K562 (cell line): ENCODE results near the gene HSF2. TPM values are rescaled to one million over a fixed set of nuclear protein-coding genes. Genes with fewer than 3 reads are reported as not detected.
A peak's percentile ranks its signal among the peaks of the same experiment; 100 is the strongest.

Experiments
- ATAC-seq: fragments of 200-7000 bp; cut with Tn5 transposase; 3 replicates; pipeline ENCODE4 v1.9.1; 2020; ENCODE audit warnings: moderate library complexity
- BruUV-seq: library from RNA; stranded (reverse); fragments of 400-500 nt; replicated peaks from 2 replicates; lab custom pipeline; 2021; lab: Mats Ljungman, UMichigan
- CTCF ChIA-PET: fragments of 300-600 bp; formaldehyde crosslinking; extraction: SDS; loops from one replicate; lab custom pipeline; 2021; ENCODE audit warnings: low intra/inter-chr PET ratio; lab: Yijun Ruan, JAX
- POLR2A ChIA-PET: fragments of 300-600, 350-650 bp; sonication (Branson Sonifier 250); formaldehyde crosslinking; extraction: SDS; loops from one replicate; lab custom pipeline; 2021; ENCODE audit warnings: antibody characterized with exemption, inconsistent platforms; lab: Yijun Ruan, JAX
- DNase-seq, 4 experiments: peaks; one replicate each; pipeline versions ENCODE4 v3.0.0 to v3.0.0-alpha.2; 2011 to 2018; ENCODE audit warnings: low spot score in 3 of 4, mixed read lengths in 3 of 4; ENCODE audit errors: extremely low read depth in 1 of 4
- FAIRE-seq: peaks from 2 replicates; lab custom pipeline; 2011; peaks lifted over from hg19 to GRCh38; lab: Jason Lieb, UNC
- H2AFZ ChIP-seq: 2 replicates; pipeline ENCODE4 v1.6.0; 2011; ENCODE audit warnings: low read depth, low read length, control low read depth, inconsistent platforms
- H3K27ac ChIP-seq: fragments of 200-600 bp; 3 replicates; pipeline ENCODE4 v1.8.0; 2011; ENCODE audit warnings: low read depth, mild to moderate bottlenecking, control low read depth, inconsistent platforms, low read length, moderate library complexity, mixed read lengths; ENCODE audit errors: extremely low read depth
- H3K27me3 ChIP-seq, 2 experiments: fragments of 300-600 bp in 1 of 2; 2 replicates in 1 of 2; 3 replicates in 1 of 2; pipeline versions ENCODE4 v1.6.0 to v1.8.0; 2011; ENCODE audit warnings: inconsistent platforms in 2 of 2, low read length in 2 of 2, mild to moderate bottlenecking in 1 of 2, mixed read lengths in 1 of 2, moderate library complexity in 1 of 2; ENCODE audit not compliant: control insufficient read depth in 2 of 2, insufficient read depth in 2 of 2
- H3K36me3 ChIP-seq: fragments of 300-600 bp; 3 replicates; pipeline ENCODE4 v1.8.0; 2011; ENCODE audit warnings: mild to moderate bottlenecking, low read length, inconsistent platforms; ENCODE audit not compliant: control insufficient read depth, insufficient read depth
- H3K4me1 ChIP-seq, 2 experiments: fragments of 200-600 bp in 1 of 2; replicated peaks in 1 of 2; 2 replicates in 1 of 2; 3 replicates in 1 of 2; pipeline versions ENCODE4 v1.5.1 to v1.8.0; 2011; ENCODE audit warnings: inconsistent platforms in 2 of 2, low read length in 2 of 2, mild to moderate bottlenecking in 1 of 2, mixed read lengths in 1 of 2, moderate library complexity in 1 of 2; ENCODE audit not compliant: control insufficient read depth in 2 of 2, insufficient read depth in 2 of 2
- H3K4me2 ChIP-seq: 2 replicates; pipeline ENCODE4 v1.6.1; 2011; ENCODE audit warnings: low read length, control low read depth, inconsistent platforms, mixed read lengths; ENCODE audit not compliant: insufficient read depth
- H3K4me3 ChIP-seq: fragments of 200-600 bp; sonication (generic), shearing (Covaris generic); 2 replicates; pipeline ENCODE4 v1.5.1; 2016; ENCODE audit warnings: control low read depth, inconsistent platforms
- H3K79me2 ChIP-seq: fragments of 200-600 bp; 3 replicates; pipeline ENCODE4 v1.8.0; 2011; ENCODE audit warnings: low read length, inconsistent platforms; ENCODE audit not compliant: control insufficient read depth, insufficient read depth
- H3K9ac ChIP-seq, 2 experiments: 2 replicates each; pipeline versions ENCODE4 v1.6.0 to v1.6.1; 2011; ENCODE audit warnings: low read depth in 2 of 2, low read length in 2 of 2, control low read depth in 1 of 2, inconsistent platforms in 1 of 2, mild to moderate bottlenecking in 1 of 2, mixed read lengths in 1 of 2; ENCODE audit not compliant: insufficient read depth in 1 of 2
- H3K9me1 ChIP-seq: one replicate; pipeline ENCODE4 v1.6.0; 2011; ENCODE audit warnings: inconsistent platforms, mild to moderate bottlenecking, low read length, moderate library complexity; ENCODE audit not compliant: control insufficient read depth, insufficient read depth
- H3K9me3 ChIP-seq: replicated peaks from 2 replicates; pipeline ENCODE4 v1.5.1; 2011; ENCODE audit warnings: low read depth, low read length, inconsistent platforms; ENCODE audit not compliant: control insufficient read depth, insufficient read depth
- H4K20me1 ChIP-seq: replicated peaks from 2 replicates; pipeline ENCODE4 v1.6.1; 2011; ENCODE audit warnings: low read length, inconsistent platforms, mixed read lengths; ENCODE audit not compliant: control insufficient read depth, insufficient read depth
- CBX1 ChIP-seq: sonication (generic); IDR thresholded peaks from 2 replicates; pipeline ENCODE4 v1.6.1; 2016; ENCODE audit warnings: antibody characterized with exemption, low read depth, mild to moderate bottlenecking
- CBX5 ChIP-seq: IDR thresholded peaks from 2 replicates; pipeline ENCODE4 v1.6.1; 2014; ENCODE audit warnings: low read depth, borderline replicate concordance
- CREB5 ChIP-seq: fragments of 250-450 bp; sonication (Bioruptor Pico); IDR thresholded peaks from 2 replicates; pipeline ENCODE4 v1.5.0; 2020; ENCODE audit warnings: mild to moderate bottlenecking
- CUX1 ChIP-seq: fragments of 200-800 bp; sonication (Bioruptor generic); IDR thresholded peaks from 2 replicates; pipeline ENCODE4 v1.6.1; 2016; ENCODE audit warnings: missing genetic modification characterization, missing compliant biosample characterization
- ESRRB ChIP-seq: fragments of 250-450 bp; sonication (Bioruptor Pico); IDR thresholded peaks from 2 replicates; pipeline ENCODE4 v1.5.0; 2020; ENCODE audit warnings: mild to moderate bottlenecking, moderate library complexity, borderline replicate concordance
- KAT7 ChIP-seq: sonication (generic); formaldehyde crosslinking; IDR thresholded peaks from 2 replicates; pipeline ENCODE4 v1.8.0; 2022; ENCODE audit warnings: missing genetic modification reagents, mild to moderate bottlenecking, borderline replicate concordance
- NFATC3 ChIP-seq: fragments of 450-650 bp; IDR thresholded peaks from 2 replicates; pipeline ENCODE4 v1.6.1; 2017; ENCODE audit warnings: mild to moderate bottlenecking
- PHB2 ChIP-seq: fragments of 450-650 bp; IDR thresholded peaks from 2 replicates; pipeline ENCODE4 v1.6.1; 2017; ENCODE audit warnings: low read depth
- TRIM24 ChIP-seq, 2 experiments: fragments of 450-650 bp; IDR thresholded peaks; 2 replicates each; pipeline ENCODE4 v1.6.1; 2016
- ZFP30 ChIP-seq: fragments of 250-450 bp; sonication (Bioruptor Pico); IDR thresholded peaks from 2 replicates; pipeline ENCODE4 v1.8.0; 2022; ENCODE audit warnings: moderate library complexity, mild to moderate bottlenecking, inconsistent platforms, borderline replicate concordance
- ZFP36 ChIP-seq: fragments of 150-350 bp; IDR thresholded peaks from 2 replicates; pipeline ENCODE4 v1.6.1; 2018; ENCODE audit warnings: low read length, low read depth; ENCODE audit not compliant: partially characterized antibody
- WGBS: fragments of 100-300 bp; shearing (Covaris generic); methylation state at CpG from one replicate; pipeline ENCODE4 v1.1.6; 2016; ENCODE audit warnings: low coverage, mixed read lengths; ENCODE audit not compliant: insufficient coverage; ENCODE audit errors: missing lambda C conversion rate; 5-methylcytosine and 5-hydroxymethylcytosine counted together
- in situ Hi-C: fragments of 300-500 bp; cut with MboI; formaldehyde crosslinking; loops from 4 replicates; pipeline ENCODE4 v1.15.0; 2018; ENCODE audit warnings: inconsistent platforms, mixed read lengths
- intact Hi-C: fragments of 100-400 bp; cut with micrococcal nuclease; formaldehyde crosslinking; loops from 2 replicates; pipeline ENCODE4 v1.14.2; 2022
- polyA plus RNA-seq, 8 experiments: library from polyadenylated mRNA; depleted of rRNA in 4 of 8; stranded (reverse) in 5 of 8; unstranded in 3 of 8; fragments of >200 nt; fragmentation: Nextera tagmentation in 2 of 8; fragmentation: Illumina TruSeq in 1 of 8; extraction: Ambion mirVana in 2 of 8; extraction: Trizol in 1 of 8; gene quantifications; 2 replicates each; pipeline versions ENCODE4 v1.2.1 to v1.2.3, GENCODE V29; 2011 to 2014; ENCODE audit warnings: inconsistent platforms in 1 of 8, missing spikeins in 1 of 8
- total RNA-seq, 7 experiments: library from RNA; depleted of rRNA in 6 of 7; stranded (reverse); fragments of >200 nt in 6 of 7; fragmentation: Illumina TruSeq in 2 of 7; extraction: Trizol in 2 of 7; gene quantifications; 2 replicates each; pipeline versions ENCODE4 v1.2.1 to v1.2.3, GENCODE V29; 2011 to 2021; ENCODE audit warnings: low replicate concordance in 1 of 7
- TF ChIP-seq, protein P1 (sequence below), 3 experiments: fragments of 200-800 bp in 1 of 3; sonication (Bioruptor generic) in 1 of 3; sonication (generic) in 1 of 3; formaldehyde crosslinking in 1 of 3; IDR thresholded peaks; 2 replicates each; pipeline versions ENCODE4 v1.6.1 to v1.8.0; 2016 to 2022; ENCODE audit warnings: mild to moderate bottlenecking in 2 of 3, missing compliant biosample characterization in 2 of 3, missing genetic modification characterization in 2 of 3, missing genetic modification reagents in 1 of 3
- TF ChIP-seq, protein P2 (sequence below): sonication (generic); formaldehyde crosslinking; IDR thresholded peaks from 2 replicates; pipeline ENCODE4 v1.9.0; 2022; ENCODE audit warnings: mild to moderate bottlenecking, missing genetic modification reagents

The HSF2 gene
- total and polyA plus RNA-seq, 9 of the 15 experiments (the other 6 are each of a cell fraction or from before 2014, with no cell fraction given): 19.1 to 73.1 (median 29.2) TPM

GRCh38 chr6:122438975-122439374, 39.5 kb downstream of the HSF2 start (continued):
- TF ChIP-seq, protein P1, sequence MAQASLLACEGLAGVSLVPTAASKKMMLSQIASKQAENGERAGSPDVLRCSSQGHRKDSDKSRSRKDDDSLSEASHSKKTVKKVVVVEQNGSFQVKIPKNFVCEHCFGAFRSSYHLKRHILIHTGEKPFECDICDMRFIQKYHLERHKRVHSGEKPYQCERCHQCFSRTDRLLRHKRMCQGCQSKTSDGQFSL (CRISPR knock-in tag; IDR thresholded peaks at IDR 0.05): peak; percentile 35; the same call in 1 of the 2 replicates
- TF ChIP-seq, protein P1 (tag; IDR thresholded peaks at IDR 0.05): peak in 1 of 2 experiments; percentile 51; a peak in 1 of 4 replicates
- TF ChIP-seq CBX5 (peak; percentile 90), ZFP30 (CRISPR knock-in tag) (no peak), TRIM24 (IDR thresholded peaks at IDR 0.05) (0 out of 4 replicates have a peak, but pooled peaks of 1 of the 2 experiments have one; percentile 25), CBX1 (peak; percentile 88), KAT7 (CRISPR knock-in tag) (no peak), NFATC3 (no peak), ZFP36 (peak; percentile 46), PHB2 (no peak)

DNA sequence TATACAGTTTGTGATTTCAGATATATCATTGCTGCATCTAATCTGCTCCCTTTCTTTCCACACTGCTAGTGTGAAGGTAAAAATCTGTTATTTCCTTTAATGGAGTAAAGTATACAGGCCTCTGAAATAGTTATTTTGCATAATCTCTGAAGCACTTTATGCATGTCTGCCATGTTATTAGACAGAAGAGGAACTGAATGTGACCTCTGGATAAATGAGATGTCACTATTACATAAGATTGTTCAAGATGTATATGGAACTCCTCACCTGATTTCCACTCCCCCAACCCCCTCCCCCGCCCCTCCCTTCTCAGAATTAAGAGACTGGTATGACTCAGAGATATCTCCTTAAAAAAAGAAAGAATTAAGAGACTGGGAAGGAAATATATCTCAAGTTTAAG, 45.8 kb downstream of the HSF2 start:
- WGBS: 67% methylated on average over 1 of the region's 1 CpG
- intact Hi-C loops: no loop called here
- H3K36me3 ChIP-seq: peaks cover 70% of the 10 kb centered on the region
- TF ChIP-seq CUX1 (CRISPR knock-in tag) (no peak), CREB5 (CRISPR knock-in tag) (no peak), ESRRB (CRISPR knock-in tag) (no peak)
- TF ChIP-seq, protein P2, sequence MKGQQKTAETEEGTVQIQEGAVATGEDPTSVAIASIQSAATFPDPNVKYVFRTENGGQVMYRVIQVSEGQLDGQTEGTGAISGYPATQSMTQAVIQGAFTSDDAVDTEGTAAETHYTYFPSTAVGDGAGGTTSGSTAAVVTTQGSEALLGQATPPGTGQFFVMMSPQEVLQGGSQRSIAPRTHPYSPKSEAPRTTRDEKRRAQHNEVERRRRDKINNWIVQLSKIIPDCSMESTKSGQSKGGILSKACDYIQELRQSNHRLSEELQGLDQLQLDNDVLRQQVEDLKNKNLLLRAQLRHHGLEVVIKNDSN (CRISPR knock-in tag): no peak

More for the DNA sequence above, 45.8 kb downstream of the HSF2 start:
- H3K4me3 ChIP-seq: no peak overlapping the region
- no peak overlapping the region for H3K27ac ChIP-seq
- no peaks in the 10 kb centered on the region for H4K20me1 ChIP-seq
- no peak for DNase-seq
- no peak for ATAC-seq
- no peaks in the 10 kb centered on the region for H3K27me3 ChIP-seq
- in situ Hi-C loops: no loop called here
- FAIRE-seq: no peak
- BruUV-seq: no TSS peak
- ChIA-PET CTCF (no interaction called here), POLR2A (interaction anchor here (1.1 to 1.5 kb wide), 2 partner anchors 11 to 13 kb away, joined by 3 read pairs; no protein-coding TSS in a partner anchor)
- no peaks in the 10 kb centered on the region for H3K9me3 ChIP-seq
- H3K9ac ChIP-seq: no peak overlapping the region
- H3K4me2 ChIP-seq: no peak overlapping the region
- no peak overlapping the region for H2AFZ ChIP-seq
- no peaks in the 10 kb centered on the region for H3K4me1 ChIP-seq
- no peaks in the 10 kb centered on the region for H3K79me2 ChIP-seq
- no peaks in the 10 kb centered on the region for H3K9me1 ChIP-seq
